ENCODE data around the gene KIF5A.

The KIF5A gene

GRCh38 chr12:57590479-57590863 lies 40.6 kb downstream of the KIF5A start:
- Histone ChIP-seq H3K4me3 (ENCODE audit: low read depth, low read length, poor library complexity, severe bottlenecking) (peak overlapping the region; percentile 95), H3K4me2 (ENCODE audit: low read length) (peak overlapping the region; percentile 98), H4K20me1 (ENCODE audit: insufficient read depth, low read length) (no peaks in the 10 kb centered on the region), H3K79me2 (ENCODE audit: insufficient read depth, low read length) (0 out of 2 replicates have a peak, but pooled peaks cover 6% of the 10 kb centered on the region), H3K9me3 (ENCODE audit: low read length) (no peaks in the 10 kb centered on the region), H3F3A (ENCODE audit: insufficient read depth, low read length) (no peaks in the 10 kb centered on the region), H3K36me3 (ENCODE audit: insufficient read depth, low read length) (peaks cover 4% of the 10 kb centered on the region; the same call in 1 of the 2 replicates), H3K4me1 (ENCODE audit: insufficient read depth, low read length, severe bottlenecking) (peaks cover 22% of the 10 kb centered on the region), H3K9me2 (ENCODE audit: low read depth, low read length) (no peaks in the 10 kb centered on the region), H3K27ac (ENCODE audit: low read depth, low read length, poor library complexity, severe bottlenecking) (no peak overlapping the region), H2AFZ (ENCODE audit: low read length) (peak overlapping the region; percentile 61), H3K9ac (ENCODE audit: low read length) (peak overlapping the region; percentile 87), H3K27me3 (ENCODE audit: insufficient read depth, low read length) (no peaks in the 10 kb centered on the region)
- TF ChIP-seq, protein P1, sequence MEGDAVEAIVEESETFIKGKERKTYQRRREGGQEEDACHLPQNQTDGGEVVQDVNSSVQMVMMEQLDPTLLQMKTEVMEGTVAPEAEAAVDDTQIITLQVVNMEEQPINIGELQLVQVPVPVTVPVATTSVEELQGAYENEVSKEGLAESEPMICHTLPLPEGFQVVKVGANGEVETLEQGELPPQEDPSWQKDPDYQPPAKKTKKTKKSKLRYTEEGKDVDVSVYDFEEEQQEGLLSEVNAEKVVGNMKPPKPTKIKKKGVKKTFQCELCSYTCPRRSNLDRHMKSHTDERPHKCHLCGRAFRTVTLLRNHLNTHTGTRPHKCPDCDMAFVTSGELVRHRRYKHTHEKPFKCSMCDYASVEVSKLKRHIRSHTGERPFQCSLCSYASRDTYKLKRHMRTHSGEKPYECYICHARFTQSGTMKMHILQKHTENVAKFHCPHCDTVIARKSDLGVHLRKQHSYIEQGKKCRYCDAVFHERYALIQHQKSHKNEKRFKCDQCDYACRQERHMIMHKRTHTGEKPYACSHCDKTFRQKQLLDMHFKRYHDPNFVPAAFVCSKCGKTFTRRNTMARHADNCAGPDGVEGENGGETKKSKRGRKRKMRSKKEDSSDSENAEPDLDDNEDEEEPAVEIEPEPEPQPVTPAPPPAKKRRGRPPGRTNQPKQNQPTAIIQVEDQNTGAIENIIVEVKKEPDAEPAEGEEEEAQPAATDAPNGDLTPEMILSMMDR (IDR thresholded peaks at IDR 0.05; ENCODE audit: low read length): no peak
- no peak for TF ChIP-seq EZH2 (IDR thresholded peaks at IDR 0.05; ENCODE audit: borderline replicate concordance, low read length)

- H3K27ac ChIP-seq (ENCODE audit: low read depth, low read length, poor library complexity, severe bottlenecking): no peak within 1 kb of the TSS
- peak within 1 kb of the TSS; percentile 61 for H2AFZ ChIP-seq (ENCODE audit: low read length)
- H3K79me2 ChIP-seq (ENCODE audit: insufficient read depth, low read length): 0 out of 2 replicates have a peak, but pooled peaks cover 6% of the 10 kb centered on the region
- H3K9ac ChIP-seq (ENCODE audit: low read length): peak within 1 kb of the TSS; percentile 87
- H3K9me2 ChIP-seq (ENCODE audit: low read depth, low read length): no peaks in the 10 kb centered on the region
- H3K27me3 ChIP-seq (ENCODE audit: insufficient read depth, low read length): no peaks in the 10 kb centered on the region
- TF ChIP-seq EZH2 (IDR thresholded peaks at IDR 0.05; ENCODE audit: borderline replicate concordance, low read length): no peak
- TF ChIP-seq, protein P1 (IDR thresholded peaks at IDR 0.05; ENCODE audit: low read length): no peak
- H3F3A ChIP-seq (ENCODE audit: insufficient read depth, low read length): no peaks in the 10 kb centered on the region
- H3K4me2 ChIP-seq (ENCODE audit: low read length): peak within 1 kb of the TSS; percentile 98
- peak within 1 kb of the TSS; percentile 95 for H3K4me3 ChIP-seq (ENCODE audit: low read depth, low read length, poor library complexity, severe bottlenecking)
- H3K36me3 ChIP-seq (ENCODE audit: insufficient read depth, low read length): peaks cover 4% of the 10 kb centered on the region; the same call in 1 of the 2 replicates
- no peaks in the 10 kb centered on the region for H3K9me3 ChIP-seq (ENCODE audit: low read length)
- H4K20me1 ChIP-seq (ENCODE audit: insufficient read depth, low read length): no peaks in the 10 kb centered on the region
- H3K4me1 ChIP-seq (ENCODE audit: insufficient read depth, low read length, severe bottlenecking): peaks cover 22% of the 10 kb centered on the region
These were observed 41.3 kb downstream of the KIF5A start, which contains the start of gene PIP4K2C for GRCh38 chr12:57590864-57591781. Gene PIP4K2C, plus strand, starts transcription at chr12:57591192. Its CDS starts 98 bp downstream, at chr12:57591290.

DNA sequence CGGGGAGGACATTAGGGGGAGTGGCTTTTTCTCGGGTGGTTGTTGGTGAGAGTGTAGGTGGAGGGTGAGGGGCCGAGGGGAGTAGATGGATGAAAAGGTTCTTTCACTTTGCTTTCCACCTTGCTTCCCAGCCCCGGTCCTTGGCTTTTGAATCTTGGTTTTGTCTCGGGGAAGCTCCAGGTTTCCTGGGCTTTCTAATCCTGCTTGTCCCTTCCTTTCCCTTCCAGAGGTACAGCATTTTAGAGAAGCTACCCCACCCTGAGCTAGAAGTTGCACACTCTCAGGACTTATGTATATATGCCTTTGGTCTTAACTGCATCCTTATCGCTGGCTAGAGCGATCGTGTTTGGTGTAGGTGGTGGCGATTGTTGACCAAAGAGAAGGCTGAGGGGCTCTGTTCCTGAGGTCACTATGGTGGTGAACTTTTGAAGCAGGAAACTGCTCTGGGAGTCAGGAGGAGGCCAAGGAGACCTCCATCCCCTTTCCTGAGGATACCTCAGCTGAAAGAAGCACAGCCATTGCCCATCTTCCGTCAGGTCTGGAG lies 42.0 kb downstream of the KIF5A start:
- Histone ChIP-seq H3K27me3 (ENCODE audit: insufficient read depth, low read length) (no peaks in the 10 kb centered on the region), H4K20me1 (ENCODE audit: insufficient read depth, low read length) (no peaks in the 10 kb centered on the region), H3K9ac (ENCODE audit: low read length) (peak overlapping the region; percentile 87), H3F3A (ENCODE audit: insufficient read depth, low read length) (no peaks in the 10 kb centered on the region), H3K4me1 (ENCODE audit: insufficient read depth, low read length, severe bottlenecking) (peaks cover 22% of the 10 kb centered on the region), H3K9me2 (ENCODE audit: low read depth, low read length) (no peaks in the 10 kb centered on the region), H3K9me3 (ENCODE audit: low read length) (no peaks in the 10 kb centered on the region), H2AFZ (ENCODE audit: low read length) (peak overlapping the region; percentile 19; the same call in 1 of the 2 replicates), H3K27ac (ENCODE audit: low read depth, low read length, poor library complexity, severe bottlenecking) (no peak overlapping the region), H3K4me2 (ENCODE audit: low read length) (peak overlapping the region; percentile 98), H3K36me3 (ENCODE audit: insufficient read depth, low read length) (peaks cover 4% of the 10 kb centered on the region; the same call in 1 of the 2 replicates), H3K4me3 (ENCODE audit: low read depth, low read length, poor library complexity, severe bottlenecking) (peak overlapping the region; percentile 95), H3K79me2 (ENCODE audit: insufficient read depth, low read length) (0 out of 2 replicates have a peak, but pooled peaks cover 6% of the 10 kb centered on the region)
- TF ChIP-seq EZH2 (IDR thresholded peaks at IDR 0.05; ENCODE audit: borderline replicate concordance, low read length): no peak
- TF ChIP-seq, protein P1 (IDR thresholded peaks at IDR 0.05; ENCODE audit: low read length): no peak

All from OCI-LY1 (cell line).